ENCODE results near the gene PAPPA2.

DNA sequence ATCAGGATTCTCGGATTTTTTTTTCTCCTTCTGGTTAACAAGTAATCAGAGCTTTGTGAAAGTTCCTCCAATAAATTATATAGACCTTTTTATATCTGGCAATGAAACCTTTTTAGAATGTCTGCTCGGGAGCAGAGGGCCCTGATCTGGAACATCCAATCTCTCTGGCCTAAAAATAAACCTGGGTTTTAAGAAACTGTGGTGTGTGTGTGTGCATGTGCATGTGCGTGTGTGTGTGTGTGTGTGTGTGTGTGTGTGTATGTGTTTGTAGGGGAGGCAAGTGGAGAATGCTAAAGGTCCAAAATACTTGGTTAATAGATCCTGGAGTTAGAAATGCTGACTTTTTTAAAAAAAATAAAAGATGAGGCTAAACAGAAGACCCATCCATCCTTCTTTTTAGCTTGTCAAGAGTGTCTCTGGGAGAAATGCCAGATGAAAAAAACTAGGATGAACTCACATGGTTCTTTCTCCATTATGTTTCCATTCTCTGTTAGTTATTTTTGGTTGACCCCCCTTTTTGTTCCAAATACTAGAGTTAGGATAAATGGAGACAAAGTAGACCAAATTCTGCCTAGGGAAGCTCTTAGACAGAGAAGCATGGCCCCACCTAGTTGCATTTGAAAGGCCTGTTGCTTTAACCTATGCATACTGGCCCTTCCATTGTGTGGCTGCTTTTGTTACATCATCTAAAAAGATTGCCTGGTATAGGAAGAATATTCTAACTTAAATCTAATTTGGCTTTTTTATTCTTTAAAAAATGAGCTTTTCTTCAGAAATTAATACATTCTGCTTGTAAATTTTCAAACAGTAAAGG is 175.9 kb downstream of the PAPPA2 start:
- TF ChIP-seq, protein P1, sequence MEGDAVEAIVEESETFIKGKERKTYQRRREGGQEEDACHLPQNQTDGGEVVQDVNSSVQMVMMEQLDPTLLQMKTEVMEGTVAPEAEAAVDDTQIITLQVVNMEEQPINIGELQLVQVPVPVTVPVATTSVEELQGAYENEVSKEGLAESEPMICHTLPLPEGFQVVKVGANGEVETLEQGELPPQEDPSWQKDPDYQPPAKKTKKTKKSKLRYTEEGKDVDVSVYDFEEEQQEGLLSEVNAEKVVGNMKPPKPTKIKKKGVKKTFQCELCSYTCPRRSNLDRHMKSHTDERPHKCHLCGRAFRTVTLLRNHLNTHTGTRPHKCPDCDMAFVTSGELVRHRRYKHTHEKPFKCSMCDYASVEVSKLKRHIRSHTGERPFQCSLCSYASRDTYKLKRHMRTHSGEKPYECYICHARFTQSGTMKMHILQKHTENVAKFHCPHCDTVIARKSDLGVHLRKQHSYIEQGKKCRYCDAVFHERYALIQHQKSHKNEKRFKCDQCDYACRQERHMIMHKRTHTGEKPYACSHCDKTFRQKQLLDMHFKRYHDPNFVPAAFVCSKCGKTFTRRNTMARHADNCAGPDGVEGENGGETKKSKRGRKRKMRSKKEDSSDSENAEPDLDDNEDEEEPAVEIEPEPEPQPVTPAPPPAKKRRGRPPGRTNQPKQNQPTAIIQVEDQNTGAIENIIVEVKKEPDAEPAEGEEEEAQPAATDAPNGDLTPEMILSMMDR (IDR thresholded peaks at IDR 0.05), result no peak
- no peak for TF ChIP-seq POLR2A (IDR thresholded peaks at IDR 0.05)
